ENCODE measurements around the gene TTC22. TPM values are rescaled to one million over a fixed set of nuclear protein-coding genes. Genes with fewer than 3 reads are reported as not detected.

TTC22 gene
- total RNA-seq, 1 donor from 2014 or later = 2.4 TPM

GRCh38 chr1:54843449-54843848, 42.3 kb upstream of the TTC22 start:
- no peak overlapping the region for H3K4me3 Mint-ChIP-seq (ENCODE audit: low read depth)
- DNase-seq (ENCODE audit: low spot score, unreplicated experiment) = no peak
- TF ChIP-seq CTCF (IDR thresholded peaks at IDR 0.05; ENCODE audit: unreplicated experiment) = no peak
- peaks cover 6% of the 10 kb centered on the region for H3K36me3 Mint-ChIP-seq (ENCODE audit: insufficient read depth)
- H3K27me3 Mint-ChIP-seq = no peaks in the 10 kb centered on the region
- H3K9me3 Mint-ChIP-seq (ENCODE audit: low read depth) = peaks cover 3% of the 10 kb centered on the region
- H3K4me1 Mint-ChIP-seq (ENCODE audit: low read depth) = no peaks in the 10 kb centered on the region
- H3K27ac Mint-ChIP-seq = no peak overlapping the region

GRCh38 chr1:54842963-54843362, 41.8 kb upstream of the TTC22 start:
- Mint-ChIP-seq H3K27me3 (no peaks in the 10 kb centered on the region), H3K9me3 (ENCODE audit: low read depth) (peaks cover 3% of the 10 kb centered on the region), H3K4me1 (ENCODE audit: low read depth) (no peaks in the 10 kb centered on the region), H3K27ac (no peak overlapping the region), H3K4me3 (ENCODE audit: low read depth) (no peak overlapping the region), H3K36me3 (ENCODE audit: insufficient read depth) (peaks cover 3% of the 10 kb centered on the region)
- TF ChIP-seq CTCF (IDR thresholded peaks at IDR 0.05; ENCODE audit: unreplicated experiment) = no peak
- DNase-seq (ENCODE audit: low spot score, unreplicated experiment) = no peak

- H3K27me3 Mint-ChIP-seq = no peaks in the 10 kb centered on the region
- H3K4me1 Mint-ChIP-seq (ENCODE audit: low read depth) = no peaks in the 10 kb centered on the region
- peaks cover 3% of the 10 kb centered on the region for H3K9me3 Mint-ChIP-seq (ENCODE audit: low read depth)
- peaks cover 3% of the 10 kb centered on the region for H3K36me3 Mint-ChIP-seq (ENCODE audit: insufficient read depth)
- DNase-seq (ENCODE audit: low spot score, unreplicated experiment) = no peak
- TF ChIP-seq CTCF (IDR thresholded peaks at IDR 0.05; ENCODE audit: unreplicated experiment) = no peak
- no peak overlapping the region for H3K27ac Mint-ChIP-seq
- no peak overlapping the region for H3K4me3 Mint-ChIP-seq (ENCODE audit: low read depth)
Measured at GRCh38 chr1:54842206-54842915, 41.2 kb upstream of the TTC22 start.

- Mint-ChIP-seq H3K27ac (no peak overlapping the region), H3K36me3 (ENCODE audit: insufficient read depth) (peaks cover 3% of the 10 kb centered on the region), H3K4me3 (ENCODE audit: low read depth) (no peak overlapping the region), H3K27me3 (peaks cover 9% of the 10 kb centered on the region), H3K4me1 (ENCODE audit: low read depth) (no peaks in the 10 kb centered on the region), H3K9me3 (ENCODE audit: low read depth) (peaks cover 3% of the 10 kb centered on the region)
- no peak for DNase-seq (ENCODE audit: low spot score, unreplicated experiment)
- TF ChIP-seq CTCF (IDR thresholded peaks at IDR 0.05; ENCODE audit: unreplicated experiment) = no peak
Measured at GRCh38 chr1:54839824-54840223, 38.7 kb upstream of the TTC22 start.

GRCh38 chr1:54838565-54839180, 37.5 kb upstream of the TTC22 start:
- peaks cover 3% of the 10 kb centered on the region for H3K36me3 Mint-ChIP-seq (ENCODE audit: insufficient read depth)
- peaks cover 9% of the 10 kb centered on the region for H3K27me3 Mint-ChIP-seq
- no peak overlapping the region for H3K4me3 Mint-ChIP-seq (ENCODE audit: low read depth)
- TF ChIP-seq CTCF (IDR thresholded peaks at IDR 0.05; ENCODE audit: unreplicated experiment) = no peak
- peaks cover 3% of the 10 kb centered on the region for H3K9me3 Mint-ChIP-seq (ENCODE audit: low read depth)
- H3K27ac Mint-ChIP-seq = no peak overlapping the region
- no peaks in the 10 kb centered on the region for H3K4me1 Mint-ChIP-seq (ENCODE audit: low read depth)
- DNase-seq (ENCODE audit: low spot score, unreplicated experiment) = no peak

Measured in progenitor cell of endocrine pancreas (in vitro differentiated cells).